ENCODE measurements around the gene COL12A1.

COL12A1 gene

DNA sequence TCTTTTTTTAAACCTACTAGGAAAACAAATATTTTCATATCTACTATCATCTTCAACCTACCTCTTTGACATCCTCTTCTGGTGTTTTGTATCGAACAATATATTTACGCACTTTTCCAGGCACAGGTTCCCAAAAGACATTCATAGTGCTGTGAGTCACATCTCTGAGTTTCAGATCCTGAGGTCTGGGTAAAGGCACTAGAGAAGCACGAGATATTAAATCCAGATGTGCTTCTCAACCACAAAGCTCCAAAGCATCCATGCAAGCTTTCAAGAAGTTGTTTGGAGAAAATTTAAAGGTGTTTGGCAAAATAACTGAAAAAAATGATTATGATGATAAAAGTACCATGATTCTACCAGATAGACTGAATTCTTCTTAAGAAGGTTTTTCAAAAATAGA lies 62.7 kb downstream of the COL12A1 start:
- DNase-seq (ENCODE audit: low read depth, low spot score) = no peak

DNA sequence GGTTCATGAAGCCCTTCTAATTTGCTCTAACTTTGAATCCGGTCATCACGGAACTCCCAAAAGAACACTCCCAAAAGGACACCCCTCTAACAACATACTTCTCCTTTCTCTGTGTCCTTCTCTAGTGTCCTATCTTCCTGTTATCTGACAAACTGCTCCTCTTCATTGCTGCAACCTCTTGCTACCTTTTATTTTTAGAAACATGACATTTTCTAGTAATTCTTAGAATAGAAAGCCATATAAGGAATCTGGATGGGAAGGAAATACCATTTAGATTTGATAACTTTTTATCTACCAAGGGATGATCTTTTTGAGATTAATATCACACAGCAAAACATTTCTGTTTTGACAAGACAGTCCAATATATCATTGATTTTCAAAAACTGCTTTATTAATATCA lies 63.1 kb downstream of the COL12A1 start:
- Histone ChIP-seq H3K9me3 (ENCODE audit: insufficient read depth, low read length) (no peaks in the 10 kb centered on the region), H3K4me1 (ENCODE audit: insufficient read depth, insufficient read length) (no peaks in the 10 kb centered on the region), H3K4me3 (ENCODE audit: insufficient read length, low read depth) (no peak overlapping the region), H3K36me3 (ENCODE audit: insufficient read depth, insufficient read length, low read length) (peaks cover 15% of the 10 kb centered on the region), H3K9ac (ENCODE audit: insufficient read length, low read depth) (no peak overlapping the region), H3K27me3 (ENCODE audit: insufficient read depth, insufficient read length) (no peaks in the 10 kb centered on the region)
- DNase-seq (ENCODE audit: low read depth, low spot score) = no peak
- TF ChIP-seq SUZ12 (IDR thresholded peaks at IDR 0.05; ENCODE audit: extremely low read depth, insufficient read depth, insufficient read length) (no peak), YY1 (IDR thresholded peaks at IDR 0.05; ENCODE audit: insufficient read depth, insufficient read length) (no peak), ZNF274 (IDR thresholded peaks at IDR 0.05; ENCODE audit: low read depth, low read length) (no peak)

More for the DNA sequence above, 62.7 kb downstream of the COL12A1 start:
- Histone ChIP-seq H3K9ac (ENCODE audit: insufficient read length, low read depth) (no peak overlapping the region), H3K9me3 (ENCODE audit: insufficient read depth, low read length) (no peaks in the 10 kb centered on the region), H3K36me3 (ENCODE audit: insufficient read depth, insufficient read length, low read length) (peaks cover 17% of the 10 kb centered on the region), H3K27me3 (ENCODE audit: insufficient read depth, insufficient read length) (no peaks in the 10 kb centered on the region), H3K4me1 (ENCODE audit: insufficient read depth, insufficient read length) (no peaks in the 10 kb centered on the region), H3K4me3 (ENCODE audit: insufficient read length, low read depth) (no peak overlapping the region)
- TF ChIP-seq YY1 (IDR thresholded peaks at IDR 0.05; ENCODE audit: insufficient read depth, insufficient read length) (no peak), ZNF274 (IDR thresholded peaks at IDR 0.05; ENCODE audit: low read depth, low read length) (no peak), SUZ12 (IDR thresholded peaks at IDR 0.05; ENCODE audit: extremely low read depth, insufficient read depth, insufficient read length) (no peak)

DNA sequence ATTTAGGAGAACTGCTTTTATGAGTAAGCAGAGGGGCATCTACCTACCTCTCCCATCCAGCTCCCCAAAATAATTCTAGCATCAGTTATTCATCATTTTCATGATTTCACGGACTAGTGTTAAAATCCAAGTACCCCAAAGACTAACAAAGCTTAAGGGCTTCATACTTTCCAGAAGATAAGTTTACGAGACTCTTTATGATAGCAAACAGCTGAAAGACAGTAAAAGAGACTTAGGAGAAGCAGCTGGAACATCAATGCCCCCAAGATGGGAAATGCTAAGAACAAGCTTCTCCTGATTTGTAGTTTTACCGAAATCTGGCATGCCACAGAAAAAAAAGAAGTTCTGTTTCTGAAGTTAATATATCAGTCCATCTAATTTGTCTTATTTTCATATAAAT lies 70.0 kb downstream of the COL12A1 start:
- no peaks in the 10 kb centered on the region for H3K4me1 ChIP-seq (ENCODE audit: insufficient read depth, insufficient read length)
- H3K36me3 ChIP-seq (ENCODE audit: insufficient read depth, insufficient read length, low read length) = peaks cover 15% of the 10 kb centered on the region
- TF ChIP-seq YY1 (IDR thresholded peaks at IDR 0.05; ENCODE audit: insufficient read depth, insufficient read length) (no peak), SUZ12 (IDR thresholded peaks at IDR 0.05; ENCODE audit: extremely low read depth, insufficient read depth, insufficient read length) (no peak), ZNF274 (IDR thresholded peaks at IDR 0.05; ENCODE audit: low read depth, low read length) (no peak)
- DNase-seq (ENCODE audit: low read depth, low spot score) = no peak
- no peak overlapping the region for H3K9ac ChIP-seq (ENCODE audit: insufficient read length, low read depth)
- no peak overlapping the region for H3K4me3 ChIP-seq (ENCODE audit: insufficient read length, low read depth)
- no peaks in the 10 kb centered on the region for H3K9me3 ChIP-seq (ENCODE audit: insufficient read depth, low read length)
- no peaks in the 10 kb centered on the region for H3K27me3 ChIP-seq (ENCODE audit: insufficient read depth, insufficient read length)

DNA sequence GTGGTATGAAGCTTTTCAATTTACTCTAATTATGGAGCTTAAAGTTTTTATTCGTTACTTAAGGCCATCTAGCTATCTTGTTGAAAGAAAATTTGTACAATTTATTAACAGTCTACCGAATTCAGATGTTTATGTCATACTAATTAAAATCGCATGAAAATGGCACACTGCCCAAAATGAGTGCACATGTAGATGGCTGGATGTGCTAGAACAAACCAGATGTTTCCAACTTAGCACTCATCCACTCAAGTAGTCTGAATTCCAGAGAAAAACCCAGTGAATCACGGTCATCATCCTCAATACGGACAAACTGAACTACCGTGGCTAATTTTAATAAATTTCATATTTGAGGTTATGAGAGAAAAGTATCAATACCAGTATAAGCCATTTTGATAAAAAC lies 70.4 kb downstream of the COL12A1 start:
- no peak for DNase-seq (ENCODE audit: low read depth, low spot score)
- H3K9ac ChIP-seq (ENCODE audit: insufficient read length, low read depth) = no peak overlapping the region
- TF ChIP-seq YY1 (IDR thresholded peaks at IDR 0.05; ENCODE audit: insufficient read depth, insufficient read length) (no peak), SUZ12 (IDR thresholded peaks at IDR 0.05; ENCODE audit: extremely low read depth, insufficient read depth, insufficient read length) (no peak), ZNF274 (IDR thresholded peaks at IDR 0.05; ENCODE audit: low read depth, low read length) (no peak)
- no peaks in the 10 kb centered on the region for H3K27me3 ChIP-seq (ENCODE audit: insufficient read depth, insufficient read length)
- H3K4me1 ChIP-seq (ENCODE audit: insufficient read depth, insufficient read length) = no peaks in the 10 kb centered on the region
- H3K9me3 ChIP-seq (ENCODE audit: insufficient read depth, low read length) = no peaks in the 10 kb centered on the region
- peaks cover 15% of the 10 kb centered on the region for H3K36me3 ChIP-seq (ENCODE audit: insufficient read depth, insufficient read length, low read length)
- no peak overlapping the region for H3K4me3 ChIP-seq (ENCODE audit: insufficient read length, low read depth)

DNA sequence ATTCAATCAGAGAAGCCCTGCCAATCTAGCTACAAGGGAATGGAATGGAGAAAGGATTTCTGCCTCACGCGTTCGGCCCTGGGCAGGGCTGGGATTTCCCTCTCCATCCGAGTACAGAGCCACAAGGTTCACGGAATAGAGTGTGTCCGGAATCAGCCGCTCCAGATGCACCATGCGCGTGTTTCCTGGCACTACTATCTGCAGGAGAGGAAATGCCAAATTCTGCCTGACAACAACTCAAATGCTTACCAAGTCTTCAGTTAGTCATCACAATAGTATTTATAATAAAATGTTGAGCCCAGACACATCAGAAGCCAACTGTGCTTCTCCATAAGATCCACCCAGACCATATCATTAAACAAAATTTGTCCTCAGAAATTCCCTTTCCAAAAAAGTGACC lies 75.1 kb downstream of the COL12A1 start:
- Histone ChIP-seq H3K4me1 (ENCODE audit: insufficient read depth, insufficient read length) (no peaks in the 10 kb centered on the region), H3K27me3 (ENCODE audit: insufficient read depth, insufficient read length) (no peaks in the 10 kb centered on the region), H3K9me3 (ENCODE audit: insufficient read depth, low read length) (no peaks in the 10 kb centered on the region), H3K4me3 (ENCODE audit: insufficient read length, low read depth) (no peak overlapping the region), H3K36me3 (ENCODE audit: insufficient read depth, insufficient read length, low read length) (peaks cover 23% of the 10 kb centered on the region), H3K9ac (ENCODE audit: insufficient read length, low read depth) (no peak overlapping the region)
- TF ChIP-seq SUZ12 (IDR thresholded peaks at IDR 0.05; ENCODE audit: extremely low read depth, insufficient read depth, insufficient read length) (no peak), ZNF274 (IDR thresholded peaks at IDR 0.05; ENCODE audit: low read depth, low read length) (no peak), YY1 (IDR thresholded peaks at IDR 0.05; ENCODE audit: insufficient read depth, insufficient read length) (no peak)
- DNase-seq (ENCODE audit: low read depth, low spot score) = no peak

DNA sequence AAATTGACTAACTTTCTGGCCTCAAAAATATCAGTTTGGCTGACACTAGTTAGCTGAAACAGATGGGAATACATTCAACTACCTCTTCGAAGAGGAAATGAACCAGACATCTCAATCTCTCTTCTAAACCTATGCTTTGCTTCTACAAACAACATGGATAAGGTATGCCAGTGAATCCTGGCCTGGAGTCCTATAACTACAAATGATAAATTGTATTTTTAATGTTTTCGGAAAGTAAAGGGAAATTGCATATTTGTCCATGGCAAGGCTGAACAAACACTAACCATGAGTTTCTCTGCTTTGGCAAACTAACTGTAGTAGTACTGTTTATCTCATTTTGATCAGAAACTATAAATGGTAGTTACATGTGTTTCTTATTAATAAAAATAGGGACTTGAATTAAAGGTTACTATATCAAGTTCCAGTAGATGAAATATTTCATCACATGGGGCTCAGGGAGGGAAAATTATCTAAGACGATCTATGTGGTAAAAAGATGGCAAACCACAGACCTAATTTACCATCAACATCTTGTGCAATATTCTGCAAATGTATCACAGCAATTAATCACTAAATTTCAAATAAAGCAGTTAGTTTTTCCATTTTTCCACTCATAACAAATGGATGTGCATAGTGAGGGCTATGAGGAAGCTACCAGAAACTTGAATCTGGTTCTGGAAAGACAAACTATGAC lies 76.8 kb downstream of the COL12A1 start:
- no peaks in the 10 kb centered on the region for H3K27me3 ChIP-seq (ENCODE audit: insufficient read depth, insufficient read length)
- no peak for DNase-seq (ENCODE audit: low read depth, low spot score)
- H3K9ac ChIP-seq (ENCODE audit: insufficient read length, low read depth) = no peak overlapping the region
- H3K4me3 ChIP-seq (ENCODE audit: insufficient read length, low read depth) = no peak overlapping the region
- H3K4me1 ChIP-seq (ENCODE audit: insufficient read depth, insufficient read length) = no peaks in the 10 kb centered on the region
- no peaks in the 10 kb centered on the region for H3K9me3 ChIP-seq (ENCODE audit: insufficient read depth, low read length)
- TF ChIP-seq ZNF274 (IDR thresholded peaks at IDR 0.05; ENCODE audit: low read depth, low read length) = no peak
- no peak for TF ChIP-seq SUZ12 (IDR thresholded peaks at IDR 0.05; ENCODE audit: extremely low read depth, insufficient read depth, insufficient read length)
- no peak for TF ChIP-seq YY1 (IDR thresholded peaks at IDR 0.05; ENCODE audit: insufficient read depth, insufficient read length)
- H3K36me3 ChIP-seq (ENCODE audit: insufficient read depth, insufficient read length, low read length) = peaks cover 30% of the 10 kb centered on the region

DNA sequence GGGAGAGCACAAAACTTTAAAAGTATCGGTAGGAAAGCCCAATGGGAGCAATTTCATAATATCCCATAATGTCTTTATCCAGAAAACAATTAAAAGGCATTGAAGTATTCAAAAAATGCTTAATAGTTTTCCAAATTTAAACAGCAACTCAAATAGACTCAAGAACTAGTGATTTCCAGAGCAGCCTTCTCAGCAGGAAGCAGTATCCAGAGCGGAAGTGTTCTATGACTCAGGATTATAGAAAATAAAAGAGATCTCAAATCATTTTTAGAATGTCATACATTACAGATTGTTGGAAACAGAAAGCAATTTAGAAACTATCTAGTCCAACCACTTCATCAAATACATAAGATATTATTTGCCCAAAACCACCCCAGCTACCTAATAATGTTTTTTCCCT lies 79.3 kb downstream of the COL12A1 start:
- no peaks in the 10 kb centered on the region for H3K4me1 ChIP-seq (ENCODE audit: insufficient read depth, insufficient read length)
- DNase-seq (ENCODE audit: low read depth, low spot score) = no peak
- no peak for TF ChIP-seq SUZ12 (IDR thresholded peaks at IDR 0.05; ENCODE audit: extremely low read depth, insufficient read depth, insufficient read length)
- TF ChIP-seq YY1 (IDR thresholded peaks at IDR 0.05; ENCODE audit: insufficient read depth, insufficient read length) = no peak
- TF ChIP-seq ZNF274 (IDR thresholded peaks at IDR 0.05; ENCODE audit: low read depth, low read length) = no peak
- H3K9ac ChIP-seq (ENCODE audit: insufficient read length, low read depth) = no peak overlapping the region
- peaks cover 32% of the 10 kb centered on the region for H3K36me3 ChIP-seq (ENCODE audit: insufficient read depth, insufficient read length, low read length)
- no peaks in the 10 kb centered on the region for H3K9me3 ChIP-seq (ENCODE audit: insufficient read depth, low read length)
- H3K4me3 ChIP-seq (ENCODE audit: insufficient read length, low read depth) = no peak overlapping the region
- no peaks in the 10 kb centered on the region for H3K27me3 ChIP-seq (ENCODE audit: insufficient read depth, insufficient read length)
